Mesothelial cell of epicardium (in vitro differentiated cells): ENCODE results near the gene ACOX1. TPM values are rescaled to one million over a fixed set of nuclear protein-coding genes. Genes with fewer than 3 reads are reported as not detected.

Experiments used
- DNase-seq, 2 experiments: peaks; one replicate each; pipeline ENCODE4 v3.0.0; 2021; ENCODE audit warnings: low spot score in 2 of 2; ENCODE audit not compliant: unreplicated experiment in 2 of 2
- H3K27ac Mint-ChIP-seq: 2 replicates; pipeline ENCODE4 v1.8.0; 2021; ENCODE audit warnings: mixed read lengths
- H3K27me3 Mint-ChIP-seq: 2 replicates; pipeline ENCODE4 v1.8.0; 2021; ENCODE audit warnings: low read depth, mixed read lengths
- H3K36me3 Mint-ChIP-seq: 2 replicates; pipeline ENCODE4 v1.8.0; 2021; ENCODE audit warnings: mixed read lengths
- H3K4me1 Mint-ChIP-seq: 2 replicates; pipeline ENCODE4 v1.8.0; 2021; ENCODE audit warnings: mixed read lengths
- H3K4me3 Mint-ChIP-seq: 2 replicates; pipeline ENCODE4 v1.8.0; 2021; ENCODE audit warnings: mild to moderate bottlenecking, moderate library complexity, mixed read lengths
- H3K9me3 Mint-ChIP-seq: 2 replicates; pipeline ENCODE4 v1.8.0; 2021; ENCODE audit warnings: mixed read lengths
- total RNA-seq: library from RNA; stranded (reverse); gene quantifications from 3 replicates; pipeline ENCODE4 v1.2.1, GENCODE V29; 2021
- TF ChIP-seq, protein P1 (sequence below): fragments of 200-600 bp; sonication (generic); IDR thresholded peaks from one replicate; pipeline ENCODE4 v1.5.0; 2021; ENCODE audit warnings: antibody characterized with exemption; ENCODE audit not compliant: unreplicated experiment

Gene ACOX1
- total RNA-seq, 1 donor from 2014 or later: 57.5 TPM

DNA sequence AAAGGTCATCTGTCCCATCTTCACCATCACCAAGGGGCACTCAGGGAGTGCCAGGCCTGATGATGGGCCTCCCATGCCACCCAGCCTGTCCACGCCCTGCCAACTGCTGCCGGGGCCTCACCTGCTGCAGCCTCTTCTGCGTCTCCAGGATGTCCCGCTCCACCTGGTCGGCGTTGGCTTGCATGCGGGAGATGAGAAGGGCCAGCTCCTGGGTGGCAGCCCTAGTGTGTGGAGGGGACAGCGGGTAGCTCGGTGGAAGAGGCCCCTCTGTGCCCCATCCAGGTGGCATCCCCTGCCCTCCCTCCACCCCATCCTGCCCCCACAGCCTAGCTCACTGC is 44.9 kb upstream of the ACOX1 start:
- no peaks in the 10 kb centered on the region for H3K27me3 Mint-ChIP-seq
- peaks cover 4% of the 10 kb centered on the region for H3K4me1 Mint-ChIP-seq
- TF ChIP-seq, protein P1, sequence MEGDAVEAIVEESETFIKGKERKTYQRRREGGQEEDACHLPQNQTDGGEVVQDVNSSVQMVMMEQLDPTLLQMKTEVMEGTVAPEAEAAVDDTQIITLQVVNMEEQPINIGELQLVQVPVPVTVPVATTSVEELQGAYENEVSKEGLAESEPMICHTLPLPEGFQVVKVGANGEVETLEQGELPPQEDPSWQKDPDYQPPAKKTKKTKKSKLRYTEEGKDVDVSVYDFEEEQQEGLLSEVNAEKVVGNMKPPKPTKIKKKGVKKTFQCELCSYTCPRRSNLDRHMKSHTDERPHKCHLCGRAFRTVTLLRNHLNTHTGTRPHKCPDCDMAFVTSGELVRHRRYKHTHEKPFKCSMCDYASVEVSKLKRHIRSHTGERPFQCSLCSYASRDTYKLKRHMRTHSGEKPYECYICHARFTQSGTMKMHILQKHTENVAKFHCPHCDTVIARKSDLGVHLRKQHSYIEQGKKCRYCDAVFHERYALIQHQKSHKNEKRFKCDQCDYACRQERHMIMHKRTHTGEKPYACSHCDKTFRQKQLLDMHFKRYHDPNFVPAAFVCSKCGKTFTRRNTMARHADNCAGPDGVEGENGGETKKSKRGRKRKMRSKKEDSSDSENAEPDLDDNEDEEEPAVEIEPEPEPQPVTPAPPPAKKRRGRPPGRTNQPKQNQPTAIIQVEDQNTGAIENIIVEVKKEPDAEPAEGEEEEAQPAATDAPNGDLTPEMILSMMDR: no peak
- H3K27ac Mint-ChIP-seq: no peak overlapping the region
- H3K36me3 Mint-ChIP-seq: no peaks in the 10 kb centered on the region
- DNase-seq: no peak
- no peak overlapping the region for H3K4me3 Mint-ChIP-seq
- H3K9me3 Mint-ChIP-seq: no peaks in the 10 kb centered on the region

DNA sequence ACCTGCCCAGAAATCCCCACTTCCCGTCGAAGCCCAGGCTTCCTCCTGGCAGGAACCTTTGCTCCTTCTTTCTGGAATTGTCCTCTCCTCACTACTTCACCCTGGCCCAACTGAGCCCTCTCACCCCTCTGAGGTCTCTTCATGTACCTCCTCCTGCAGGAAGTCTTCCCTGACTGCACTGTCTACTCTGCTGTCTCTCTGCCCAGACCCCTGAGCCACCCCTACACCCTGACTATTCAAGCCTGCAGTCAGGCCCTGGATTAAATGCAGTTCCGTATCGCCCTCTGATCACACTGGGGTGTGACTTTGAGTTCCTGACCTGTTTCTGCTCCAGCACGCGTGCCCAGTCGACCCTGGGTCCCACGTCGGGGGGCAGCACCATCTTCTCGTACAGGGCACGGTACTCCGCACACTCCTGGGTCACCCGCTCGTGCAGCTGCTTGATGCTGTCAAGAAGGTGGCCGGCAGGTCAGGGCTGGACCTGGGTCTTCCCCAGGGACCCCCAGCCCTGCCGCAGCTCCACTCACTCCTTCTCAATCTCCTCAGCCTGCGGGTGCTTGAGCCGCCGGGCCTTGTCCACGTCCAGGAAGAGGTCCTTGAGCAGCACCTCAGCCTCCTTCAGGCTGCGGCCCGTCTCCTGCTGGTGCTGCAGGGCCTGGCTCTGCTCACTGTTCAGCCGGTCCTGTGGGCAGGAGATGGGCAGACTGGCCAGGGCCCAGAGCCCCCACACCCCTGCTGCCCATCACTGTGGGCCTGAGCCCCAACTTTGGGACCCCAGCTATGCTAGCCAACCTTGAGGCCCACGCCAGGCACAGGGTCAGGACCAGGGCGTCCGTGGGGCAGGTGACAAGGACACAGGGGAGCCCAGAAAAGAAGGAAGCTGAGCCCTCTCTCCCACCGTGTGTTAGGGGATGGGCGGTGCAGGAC is 44.3 kb upstream of the ACOX1 start:
- DNase-seq: no peak
- Mint-ChIP-seq H3K27me3 (no peaks in the 10 kb centered on the region), H3K27ac (no peak overlapping the region), H3K9me3 (no peaks in the 10 kb centered on the region), H3K36me3 (no peaks in the 10 kb centered on the region), H3K4me3 (no peak overlapping the region), H3K4me1 (peaks cover 4% of the 10 kb centered on the region)
- TF ChIP-seq, protein P1: no peak

DNA sequence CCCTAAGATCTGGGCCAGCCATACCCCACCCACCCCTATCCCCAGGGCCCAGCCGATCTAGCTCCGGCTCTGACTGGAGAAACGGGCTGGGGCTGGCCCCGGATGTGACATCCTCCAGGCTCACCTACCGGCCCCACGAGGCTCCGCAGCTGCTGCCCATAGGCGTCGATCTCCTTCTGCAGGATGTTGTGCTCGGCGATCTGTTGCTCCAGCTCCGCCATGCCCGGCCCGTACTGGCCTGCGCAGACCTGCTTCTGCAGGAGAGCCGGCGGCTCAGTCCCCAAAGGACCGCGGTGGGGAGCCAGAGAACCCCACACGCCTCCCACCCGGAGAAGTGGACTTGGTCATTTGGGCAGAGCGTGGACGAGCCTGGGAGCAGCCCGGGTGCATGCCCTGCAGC is 43.3 kb upstream of the ACOX1 start:
- TF ChIP-seq, protein P1: no peak
- Mint-ChIP-seq H3K27me3 (no peaks in the 10 kb centered on the region), H3K27ac (no peak overlapping the region), H3K4me1 (peaks cover under 1% of the 10 kb centered on the region), H3K36me3 (no peaks in the 10 kb centered on the region), H3K9me3 (no peaks in the 10 kb centered on the region), H3K4me3 (no peak overlapping the region)
- no peak for DNase-seq

DNA sequence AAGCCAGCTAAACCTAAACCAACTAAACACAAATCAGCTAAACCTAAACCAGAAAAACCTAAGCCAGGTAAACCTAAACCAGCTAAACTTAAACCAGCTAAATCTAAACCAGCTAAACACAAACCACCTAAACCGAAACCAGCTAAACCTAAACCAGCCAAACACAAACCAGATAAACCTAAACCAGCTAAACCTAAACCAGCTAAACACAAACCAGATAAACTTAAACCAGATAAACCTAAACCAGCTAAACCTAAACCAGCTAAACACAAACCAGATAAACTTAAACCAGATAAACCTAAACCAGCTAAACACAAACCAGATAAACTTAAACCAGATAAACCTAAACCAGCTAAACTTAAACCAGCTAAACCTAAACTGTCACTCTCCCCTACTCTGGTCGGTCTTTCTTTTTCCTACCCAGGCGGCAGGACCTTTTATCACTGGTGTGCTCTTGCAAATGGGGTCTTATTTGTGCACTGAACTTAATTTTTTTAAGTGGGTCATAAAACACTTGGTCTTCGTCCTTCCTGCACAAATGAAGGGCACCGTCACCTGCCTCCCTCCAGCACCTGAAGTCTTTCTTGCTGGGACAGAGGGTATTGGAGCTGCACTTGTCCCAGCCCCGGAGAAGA is 41.0 kb upstream of the ACOX1 start:
- H3K9me3 Mint-ChIP-seq: no peaks in the 10 kb centered on the region
- H3K4me3 Mint-ChIP-seq: no peak overlapping the region
- H3K27ac Mint-ChIP-seq: no peak overlapping the region
- H3K27me3 Mint-ChIP-seq: peaks cover 4% of the 10 kb centered on the region
- H3K36me3 Mint-ChIP-seq: no peaks in the 10 kb centered on the region
- TF ChIP-seq, protein P1: no peak
- H3K4me1 Mint-ChIP-seq: no peaks in the 10 kb centered on the region
- no peak for DNase-seq

DNA sequence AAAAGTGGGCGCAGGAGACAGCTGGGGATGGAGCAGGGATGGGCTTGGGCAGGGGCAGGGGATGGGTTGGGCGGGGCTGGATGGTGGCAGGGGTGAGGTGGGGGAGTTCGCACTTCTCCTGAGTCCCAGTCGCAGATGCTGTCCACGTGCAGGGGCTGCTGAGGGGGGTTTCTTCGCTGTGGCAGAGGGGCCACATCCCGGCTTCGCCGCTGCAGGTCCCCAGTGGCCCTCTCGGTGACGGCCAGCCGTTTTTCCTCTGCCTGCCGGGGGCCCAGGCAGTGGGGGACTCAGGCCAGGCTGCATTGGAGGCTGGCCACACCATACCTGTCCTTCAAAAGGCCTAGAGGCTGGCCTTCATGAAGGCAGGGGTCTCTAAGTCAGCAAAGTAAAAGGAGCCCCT is 39.8 kb upstream of the ACOX1 start:
- no peaks in the 10 kb centered on the region for H3K36me3 Mint-ChIP-seq
- no peaks in the 10 kb centered on the region for H3K9me3 Mint-ChIP-seq
- H3K4me1 Mint-ChIP-seq: peaks cover 6% of the 10 kb centered on the region
- no peak for DNase-seq
- H3K27me3 Mint-ChIP-seq: peaks cover 5% of the 10 kb centered on the region
- no peak overlapping the region for H3K4me3 Mint-ChIP-seq
- no peak overlapping the region for H3K27ac Mint-ChIP-seq
- TF ChIP-seq, protein P1: no peak
